Skin epidermis (tissue), 12 donors: ENCODE measurements around the gene KIRREL1.

Experiments
- H3K27ac ChIP-seq, 21 experiments: fragments of 200-600 bp; sonication (generic) in 11 of 21; one replicate each; pipeline ENCODE4 v1.5.0; 2020; ENCODE audit warnings: mild to moderate bottlenecking in 3 of 21, inconsistent platforms in 2 of 21, moderate library complexity in 2 of 21
- H3K4me3 ChIP-seq, 7 experiments: fragments of 200-600 bp; sonication (generic) in 2 of 7; one replicate each; pipeline ENCODE4 v1.5.0; 2020; ENCODE audit warnings: inconsistent platforms in 2 of 7, mild to moderate bottlenecking in 2 of 7, moderate library complexity in 1 of 7

The KIRREL1 gene

GRCh38 chr1:158022554-158023312, 29.3 kb downstream of the KIRREL1 start:
- Histone ChIP-seq H3K27ac (peak overlapping the region in 14 of 21 experiments; percentile 0 to 91 (median 40)), H3K4me3 (no peak overlapping the region)

- Histone ChIP-seq H3K4me3 (no peak overlapping the region), H3K27ac (peak overlapping the region in 10 of 21 experiments; percentile 2 to 62 (median 44))
Observed at GRCh38 chr1:158024737-158025136, 31.3 kb downstream of the KIRREL1 start.

GRCh38 chr1:158025576-158026230, 32.3 kb downstream of the KIRREL1 start:
- Histone ChIP-seq H3K27ac (peak overlapping the region in 12 of 21 experiments; percentile 5 to 57 (median 42)), H3K4me3 (no peak overlapping the region)

- peak overlapping the region in 2 of 21 experiments; percentile 1 to 67 for H3K27ac ChIP-seq
Observed at GRCh38 chr1:158026651-158027050, 33.2 kb downstream of the KIRREL1 start.

GRCh38 chr1:158027508-158027907, 34.1 kb downstream of the KIRREL1 start:
- peak overlapping the region in 3 of 21 experiments; percentile 1 to 67 (median 44) for H3K27ac ChIP-seq

More at GRCh38 chr1:158026651-158027050, 33.2 kb downstream of the KIRREL1 start:
- no peak overlapping the region for H3K4me3 ChIP-seq

GRCh38 chr1:158028969-158029368, 35.5 kb downstream of the KIRREL1 start:
- Histone ChIP-seq H3K4me3 (no peak overlapping the region), H3K27ac (no peak overlapping the region)

More at GRCh38 chr1:158027508-158027907, 34.1 kb downstream of the KIRREL1 start:
- no peak overlapping the region for H3K4me3 ChIP-seq

- peak overlapping the region in 1 of 21 experiments; percentile 26 for H3K27ac ChIP-seq
- no peak overlapping the region for H3K4me3 ChIP-seq
Observed at GRCh38 chr1:158035014-158035413, 41.6 kb downstream of the KIRREL1 start.

- H3K4me3 ChIP-seq, result no peak overlapping the region
- H3K27ac ChIP-seq, result peak overlapping the region in 1 of 21 experiments; percentile 29
Observed at GRCh38 chr1:158035976-158036583, 42.6 kb downstream of the KIRREL1 start.

GRCh38 chr1:158037008-158037865, 43.8 kb downstream of the KIRREL1 start:
- H3K27ac ChIP-seq, result peak overlapping the region in 4 of 21 experiments; percentile 14 to 33 (median 22)
- H3K4me3 ChIP-seq, result no peak overlapping the region

GRCh38 chr1:158037866-158038359, 44.5 kb downstream of the KIRREL1 start:
- H3K27ac ChIP-seq, result peak overlapping the region in 5 of 21 experiments; percentile 14 to 54 (median 25)
- H3K4me3 ChIP-seq, result no peak overlapping the region

GRCh38 chr1:158038793-158039192, 45.3 kb downstream of the KIRREL1 start:
- Histone ChIP-seq H3K4me3 (no peak overlapping the region), H3K27ac (peak overlapping the region in 3 of 21 experiments; percentile 14 to 25 (median 18))

GRCh38 chr1:158039380-158039779, 45.9 kb downstream of the KIRREL1 start:
- peak overlapping the region in 1 of 21 experiments; percentile 42 for H3K27ac ChIP-seq
- H3K4me3 ChIP-seq, result no peak overlapping the region

- Histone ChIP-seq H3K4me3 (no peak overlapping the region), H3K27ac (no peak overlapping the region)
Observed at GRCh38 chr1:158040323-158040722, 46.9 kb downstream of the KIRREL1 start.

- Histone ChIP-seq H3K4me3 (no peak overlapping the region), H3K27ac (no peak overlapping the region)
Observed at GRCh38 chr1:158043232-158043631, 49.8 kb downstream of the KIRREL1 start.

- Histone ChIP-seq H3K4me3 (no peak overlapping the region), H3K27ac (peak overlapping the region in 1 of 21 experiments; percentile 24)
Observed at GRCh38 chr1:158045639-158046038, 52.2 kb downstream of the KIRREL1 start.

- Histone ChIP-seq H3K4me3 (no peak overlapping the region), H3K27ac (no peak overlapping the region)
Observed at GRCh38 chr1:158046715-158047510, 53.5 kb downstream of the KIRREL1 start.

GRCh38 chr1:158048371-158049067, 55.1 kb downstream of the KIRREL1 start:
- Histone ChIP-seq H3K27ac (no peak overlapping the region), H3K4me3 (no peak overlapping the region)

GRCh38 chr1:158049853-158050252, 56.4 kb downstream of the KIRREL1 start:
- Histone ChIP-seq H3K27ac (no peak overlapping the region), H3K4me3 (no peak overlapping the region)
